ENCODE results near the gene CNTNAP2. TPM values are rescaled to one million over a fixed set of nuclear protein-coding genes. Genes with fewer than 3 reads are reported as not detected.

Gene CNTNAP2
- total and polyA plus RNA-seq, 2 of the 8 experiments (the other 6 are each of a cell fraction or from before 2014, with no cell fraction given) = 27.9 to 71.0 TPM

DNA sequence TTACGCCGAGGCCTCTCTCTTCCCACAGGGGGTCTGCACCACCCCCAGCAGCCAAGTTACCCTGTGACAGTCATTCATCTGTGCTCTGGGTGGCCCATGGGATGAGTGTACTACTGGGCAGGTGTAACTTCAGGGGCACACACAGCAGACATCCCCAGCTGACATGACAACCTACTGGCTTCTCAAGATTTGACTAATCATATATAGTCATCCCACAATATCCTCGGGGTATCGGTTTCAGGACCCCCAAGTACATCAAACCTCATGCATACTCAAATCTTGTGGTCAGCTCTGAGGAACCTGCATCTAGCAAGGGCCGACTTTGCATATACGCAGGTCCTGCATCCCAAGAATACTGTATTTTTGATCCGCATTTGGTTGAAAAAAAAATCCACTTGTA is 2137.0 kb downstream of the CNTNAP2 start:
- H3K23me2 ChIP-seq (ENCODE audit: low read depth, low read length) = no peaks in the 10 kb centered on the region
- H2AK5ac ChIP-seq (ENCODE audit: low read depth, low read length) = no peak overlapping the region
- H3K36me3 ChIP-seq (ENCODE audit: control insufficient read depth in 2 of 4, insufficient read depth in 4 of 4, low read length in 3 of 4) = peaks cover 0 to 2% (median 0%) of the 10 kb centered on the region in 4 experiments; a peak in 1 of 8 replicates
- H2BK12ac ChIP-seq (ENCODE audit: low read depth, low read length) = no peak overlapping the region
- TF ChIP-seq RBBP5 (IDR thresholded peaks at IDR 0.05; ENCODE audit: borderline replicate concordance, low read depth, low read length) = no peak
- TF ChIP-seq SAP30 (IDR thresholded peaks at IDR 0.05; ENCODE audit: insufficient read depth, insufficient replicate concordance, low read length) = no peak
- TF ChIP-seq JUN (IDR thresholded peaks at IDR 0.05; ENCODE audit: low read depth, low read length) = no peak
- TF ChIP-seq CBX8 (IDR thresholded peaks at IDR 0.05; ENCODE audit: borderline replicate concordance, low read depth, low read length) = no peak
- TF ChIP-seq RAD21 (IDR thresholded peaks at IDR 0.05 in 1 of 2, conservative IDR thresholded peaks at IDR 0.05 in 1 of 2; ENCODE audit: low read depth in 2 of 2, low read length in 2 of 2) = no peak
- no peak for TF ChIP-seq SRF (IDR thresholded peaks at IDR 0.05; ENCODE audit: low read depth, low read length)
- no peak for TF ChIP-seq BCL11A (IDR thresholded peaks at IDR 0.05; ENCODE audit: low read depth in 2 of 2, low read length in 2 of 2)
- TF ChIP-seq RFX5 (IDR thresholded peaks at IDR 0.05; ENCODE audit: borderline replicate concordance, low read depth, low read length) = no peak
- CTCF ChIA-PET (ENCODE audit: partially characterized antibody) = no interaction called here
- H3K27ac ChIP-seq (ENCODE audit: low read depth, low read length) = no peak overlapping the region
- H2BK5ac ChIP-seq (ENCODE audit: low read depth, low read length) = no peak overlapping the region
- H3K56ac ChIP-seq (replicated peaks; ENCODE audit: insufficient read length, low read depth, low read length) = no peak overlapping the region
- H2BK20ac ChIP-seq (ENCODE audit: low read length) = no peak overlapping the region
- H2BK15ac ChIP-seq (ENCODE audit: low read length) = no peak overlapping the region
- no peak overlapping the region for H3K18ac ChIP-seq (ENCODE audit: extremely low read depth, low read length)
- no peak overlapping the region for H4K91ac ChIP-seq (replicated peaks; ENCODE audit: insufficient read length, low read length)
- H3K4me1 ChIP-seq (replicated peaks in 1 of 4; ENCODE audit: control insufficient read depth in 3 of 4, insufficient read depth in 4 of 4, low read length in 3 of 4) = no peaks in the 10 kb centered on the region
- no peak overlapping the region for H3K14ac ChIP-seq (ENCODE audit: insufficient read length)
- no peak overlapping the region for H4K8ac ChIP-seq (ENCODE audit: extremely low read depth, insufficient read depth, low read length)
- no peak overlapping the region for H4K5ac ChIP-seq (ENCODE audit: insufficient read length, low read depth, low read length)
- peaks cover 24 to 26% of the 10 kb centered on the region in 2 experiments for H3K9me3 ChIP-seq (ENCODE audit: insufficient read depth in 2 of 2, low read depth in 1 of 2, low read length in 1 of 2)
- no peaks in the 10 kb centered on the region for H4K20me1 ChIP-seq (replicated peaks in 1 of 2; ENCODE audit: control insufficient read depth in 1 of 2, insufficient read depth in 2 of 2, low read length in 2 of 2)
- H3K4ac ChIP-seq (replicated peaks; ENCODE audit: insufficient read length, low read depth, low read length) = no peak overlapping the region
- no peak overlapping the region for H2BK120ac ChIP-seq (replicated peaks; ENCODE audit: low read depth, low read length)
- H3K79me2 ChIP-seq (ENCODE audit: control insufficient read depth in 1 of 2, insufficient read depth in 2 of 2, low read length in 2 of 2) = no peaks in the 10 kb centered on the region
- no peak overlapping the region for H2AFZ ChIP-seq (ENCODE audit: low read length)
- H3K79me1 ChIP-seq (ENCODE audit: low read depth, low read length) = no peaks in the 10 kb centered on the region; the same call in 1 of the 2 replicates
- H3K4me3 ChIP-seq (ENCODE audit: extremely low read depth in 1 of 4, insufficient read depth in 2 of 4, low read depth in 3 of 4, low read length in 4 of 4) = no peak overlapping the region
- FAIRE-seq (no peak), DNase-seq (ENCODE audit: low read depth in 1 of 2, low spot score in 2 of 2) (no peak)
- no peak overlapping the region for H3K23ac ChIP-seq (ENCODE audit: insufficient read length)
- H3K9ac ChIP-seq (replicated peaks in 1 of 4; ENCODE audit: extremely low read depth in 1 of 4, low read depth in 3 of 4, low read length in 3 of 4) = no peak overlapping the region
- POLR2A ChIA-PET (ENCODE audit: partially characterized antibody) = no interaction called here
- H3K27me3 ChIP-seq (replicated peaks in 1 of 4; ENCODE audit: control insufficient read depth in 3 of 4, extremely low read depth in 1 of 4, insufficient read depth in 3 of 4, low read length in 3 of 4) = peaks cover 0 to 2% (median 0%) of the 10 kb centered on the region in 4 experiments; a peak in 1 of 7 replicates
- H3K4me2 ChIP-seq (ENCODE audit: insufficient read depth in 1 of 2, low read depth in 2 of 2, low read length in 2 of 2) = no peak overlapping the region
- WGBS, 2 experiments (ENCODE audit: extremely low coverage in 1 of 2, insufficient coverage in 1 of 2, insufficient read length in 1 of 2, insufficient replicate concordance in 2 of 2, low coverage in 1 of 2, low lambda C conversion rate in 2 of 2, missing lambda C conversion rate in 1 of 2) = 90% methylated on average over 7 of the region's 7 CpGs; no CpG with 5 or more reads in 1 of the 2 experiments
